GM19239 (cell line): ENCODE data around the gene DDHD1.
"Not testable (repeated sequence)": the region's sequence is repeated elsewhere in the genome, so short reads cannot be mapped to it uniquely, and the experiment has no call there.

ENCODE experiments used
- DNase-seq: peaks from one replicate; pipeline ENCODE4 v3.0.0; 2011; ENCODE audit warnings: low spot score; ENCODE audit not compliant: insufficient read length
- FAIRE-seq: peaks from 2 replicates; lab custom pipeline; 2011; peaks lifted over from hg19 to GRCh38; lab: Jason Lieb, UNC

DDHD1 gene

DNA sequence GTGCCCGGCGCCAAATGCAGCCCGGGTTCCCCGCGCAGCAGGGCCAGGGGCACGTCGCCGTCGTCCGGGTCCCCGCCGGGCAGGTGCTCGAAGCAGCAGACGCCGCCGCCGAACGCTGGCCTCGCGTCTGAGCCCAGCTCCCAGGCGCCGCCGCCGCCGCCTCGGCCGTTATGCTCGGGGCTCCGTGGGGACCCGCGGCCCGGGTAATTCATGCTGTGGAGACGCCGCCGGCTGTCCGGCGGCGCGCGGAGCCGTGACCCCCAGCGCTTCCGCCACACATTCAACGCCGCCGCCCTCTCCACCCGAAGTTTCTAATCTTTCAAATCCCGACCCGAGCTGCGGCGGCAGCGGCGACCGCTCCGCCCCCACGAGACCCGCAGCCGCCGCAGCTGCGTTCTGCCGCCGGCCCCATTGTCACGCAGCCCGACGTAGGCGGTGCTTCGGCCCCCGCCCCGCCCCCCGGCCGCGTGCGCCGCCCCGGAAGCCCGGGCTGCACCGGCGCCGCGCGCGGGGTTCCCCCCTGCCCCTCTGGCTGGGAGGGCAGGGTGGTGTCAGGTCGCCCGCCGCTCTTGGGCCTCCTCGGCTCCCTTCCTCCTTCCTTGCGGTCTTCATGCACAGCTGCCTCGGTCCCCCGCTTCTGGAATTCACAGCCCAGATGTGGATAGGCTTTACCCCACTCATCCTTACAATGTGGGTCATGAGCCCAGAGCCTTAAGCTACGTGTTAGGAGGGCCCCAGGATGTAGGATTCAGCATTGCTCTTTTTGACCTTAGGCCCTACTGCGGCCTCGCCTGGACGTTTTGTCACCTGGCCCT is at the start of gene DDHD1:
DDHD1 (minus strand) TSS at position 437 of the 815 bp plus-strand sequence; CDS start at position 212, 225 bp downstream.
- peak; percentile 80 for DNase-seq
- peak; percentile 80 for FAIRE-seq

DNA sequence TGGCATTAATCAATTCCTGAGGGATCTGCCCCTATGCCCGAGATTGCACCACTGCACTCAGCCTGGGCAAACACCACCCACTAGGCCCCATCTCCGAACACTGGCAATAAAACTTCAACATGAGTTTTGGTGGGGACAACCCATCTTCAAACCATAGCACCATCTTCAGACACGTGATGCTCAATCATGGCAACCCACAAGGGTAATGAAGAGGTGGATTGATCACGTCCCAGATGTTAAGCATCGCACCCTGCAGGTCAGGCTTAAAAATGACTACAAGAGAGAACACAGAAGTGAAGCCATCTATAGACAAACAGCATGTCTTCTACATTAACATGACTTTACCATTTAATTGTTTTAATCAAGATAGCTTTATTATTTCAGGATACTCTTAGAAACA is 42.8 kb upstream of the DDHD1 start:
- no peak for FAIRE-seq
- no peak for DNase-seq

DNA sequence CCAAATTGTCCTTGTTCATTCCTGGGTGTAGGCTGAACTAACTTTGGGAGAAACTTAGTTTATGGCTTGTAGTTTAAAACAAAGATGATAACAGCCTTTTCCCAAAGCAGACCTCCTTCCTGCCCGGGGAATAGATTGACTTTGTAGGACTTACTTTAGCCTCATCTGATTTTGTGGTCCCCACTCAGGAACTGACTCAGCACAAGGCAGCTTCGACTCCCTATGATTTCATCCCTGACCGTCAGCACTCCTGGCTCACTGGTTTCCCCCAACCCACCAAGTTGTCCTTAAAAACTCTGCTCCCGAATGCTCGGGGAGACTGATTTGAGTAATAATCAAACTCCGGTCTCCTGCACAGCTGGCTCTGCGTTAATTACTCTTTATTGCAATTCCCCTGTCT is 40.1 kb upstream of the DDHD1 start:
- FAIRE-seq: no peak
- no peak for DNase-seq

DNA sequence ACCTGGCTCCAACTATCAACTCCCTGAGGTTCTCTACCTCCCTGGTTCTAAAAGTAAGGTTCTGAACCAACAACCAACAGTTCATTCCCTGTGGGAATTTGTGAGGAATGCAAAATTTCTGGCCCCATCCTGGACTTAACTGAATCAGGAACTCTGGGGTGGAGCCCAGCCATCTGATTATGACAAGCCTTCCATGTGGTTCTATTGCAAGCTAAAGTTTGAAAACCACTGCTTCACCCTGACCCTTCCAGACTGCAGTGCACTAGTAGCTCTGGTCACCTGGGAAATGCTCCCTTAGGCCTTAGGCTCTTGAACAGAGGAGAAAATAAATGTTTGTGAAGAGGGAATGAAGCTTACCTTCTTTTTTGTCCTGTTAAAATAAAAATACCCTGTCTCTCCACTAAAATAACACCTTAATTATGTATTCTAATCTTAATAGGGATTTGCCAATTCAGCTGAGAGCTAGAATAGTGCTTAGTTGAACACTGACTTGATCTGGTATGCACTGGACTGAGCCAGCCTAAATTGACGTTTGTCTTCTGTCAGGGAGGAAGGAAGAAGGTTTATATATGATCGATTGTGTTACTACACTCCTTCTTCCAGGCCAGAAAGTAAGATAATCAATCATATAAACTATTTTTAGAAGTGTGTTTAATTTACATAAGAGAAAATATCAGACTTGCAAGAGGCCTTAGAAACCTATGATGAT is 39.1 kb upstream of the DDHD1 start:
- FAIRE-seq (peak; percentile 64), DNase-seq (no peak)

DNA sequence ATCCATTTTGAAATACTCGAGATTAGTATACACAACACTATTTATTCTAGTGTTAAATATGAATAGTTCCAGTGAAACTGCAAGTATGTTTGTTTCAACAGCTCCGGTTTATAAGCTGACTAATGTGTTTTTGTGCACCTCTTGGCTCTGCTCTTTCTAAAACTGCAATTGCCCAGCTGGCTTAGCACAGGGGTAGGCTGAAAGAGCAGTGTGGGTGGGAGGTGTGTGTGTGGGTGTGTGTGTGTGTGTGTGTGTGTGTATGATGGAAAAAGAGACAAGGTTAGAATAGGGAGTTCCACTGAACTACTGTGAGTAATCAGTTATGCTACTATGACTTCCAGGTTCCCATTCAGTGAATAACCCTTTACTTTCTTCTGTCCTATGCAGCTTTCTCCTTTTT is 37.8 kb upstream of the DDHD1 start:
- DNase-seq (no peak), FAIRE-seq (no peak)

DNA sequence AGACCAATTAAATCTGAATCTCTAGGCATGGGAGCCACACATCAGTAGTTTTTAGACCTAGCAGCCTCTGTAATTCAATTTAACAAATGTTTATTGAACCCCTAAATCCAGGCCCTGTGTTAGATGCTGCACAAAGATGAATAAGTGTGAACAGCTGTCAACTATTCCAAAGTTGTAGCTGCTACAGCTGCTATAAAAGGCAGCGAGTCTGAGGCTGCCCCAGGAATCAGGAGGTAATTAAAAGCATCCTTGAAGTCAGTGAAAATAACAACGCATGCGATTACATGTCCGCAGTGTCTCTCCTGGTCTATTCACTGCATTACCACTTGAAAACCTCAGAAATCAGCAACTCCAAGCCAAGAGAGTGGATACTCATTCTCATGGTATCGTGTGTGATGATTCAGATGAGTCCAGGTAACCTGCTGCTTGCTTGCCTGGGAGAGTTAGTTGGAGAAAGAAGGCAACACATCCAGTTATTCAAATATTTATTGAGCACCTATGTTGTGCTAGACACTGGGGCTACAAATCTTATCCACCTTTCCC is 34.9 kb upstream of the DDHD1 start:
- DNase-seq (no peak), FAIRE-seq (no peak)

DNA sequence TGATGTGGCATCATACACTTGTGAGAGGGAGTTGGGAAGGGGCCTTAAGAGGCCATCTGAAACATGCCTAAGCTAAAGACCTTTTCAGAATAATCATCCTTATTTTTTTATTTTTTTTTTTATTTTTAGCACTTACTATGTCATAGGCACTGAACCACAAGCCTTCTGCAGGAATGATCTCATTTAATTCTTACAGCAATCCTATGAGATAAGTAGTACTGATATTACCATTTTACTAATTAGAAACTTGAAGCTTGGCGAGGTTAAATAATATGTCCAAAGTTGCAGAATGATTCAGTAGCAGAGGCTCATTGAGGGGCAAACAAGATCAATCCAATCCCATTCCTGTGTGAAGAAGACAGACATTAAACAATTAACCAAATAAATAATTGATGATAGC is 33.4 kb upstream of the DDHD1 start:
- DNase-seq: no peak
- FAIRE-seq: no peak

DNA sequence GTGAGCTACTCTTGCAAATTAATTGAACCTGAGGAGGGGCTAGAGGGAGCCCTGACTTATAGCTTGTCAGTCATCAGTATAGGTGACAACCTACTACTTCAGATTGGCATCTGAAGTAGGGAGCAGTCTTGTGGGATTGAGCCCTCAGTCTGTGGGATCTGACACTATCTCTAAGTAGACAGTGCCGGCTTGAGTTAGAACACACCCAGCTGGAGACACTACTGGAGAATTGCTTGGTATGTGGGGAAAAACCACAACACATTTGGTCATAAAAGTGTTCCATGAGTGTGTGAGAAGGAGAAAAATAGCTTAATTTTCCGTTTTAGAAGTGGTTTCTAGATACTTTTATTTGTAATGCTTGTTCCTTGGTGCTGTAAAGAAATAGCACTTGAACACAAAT is 30.5 kb upstream of the DDHD1 start:
- FAIRE-seq (no peak), DNase-seq (no peak)

DNA sequence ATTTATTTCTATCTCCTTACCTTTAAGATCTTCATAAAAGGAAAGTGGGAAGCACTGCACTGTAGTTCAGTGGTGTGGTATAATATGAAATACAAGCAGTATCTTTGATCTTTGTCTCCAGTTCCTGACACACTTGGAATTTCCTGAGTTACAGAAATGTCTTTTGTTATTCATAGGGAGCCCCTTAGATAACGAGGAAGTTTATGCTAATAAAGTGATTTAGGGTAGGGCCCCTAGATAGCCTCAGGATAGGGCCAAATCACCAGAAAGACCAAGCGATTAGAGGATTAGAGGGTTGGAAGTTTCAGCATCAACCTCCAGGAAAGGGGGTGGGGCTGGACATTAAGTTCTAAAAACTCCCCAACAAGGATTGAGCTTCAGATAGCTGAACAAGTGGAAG is 29.9 kb upstream of the DDHD1 start:
- FAIRE-seq (no peak), DNase-seq (no peak)

DNA sequence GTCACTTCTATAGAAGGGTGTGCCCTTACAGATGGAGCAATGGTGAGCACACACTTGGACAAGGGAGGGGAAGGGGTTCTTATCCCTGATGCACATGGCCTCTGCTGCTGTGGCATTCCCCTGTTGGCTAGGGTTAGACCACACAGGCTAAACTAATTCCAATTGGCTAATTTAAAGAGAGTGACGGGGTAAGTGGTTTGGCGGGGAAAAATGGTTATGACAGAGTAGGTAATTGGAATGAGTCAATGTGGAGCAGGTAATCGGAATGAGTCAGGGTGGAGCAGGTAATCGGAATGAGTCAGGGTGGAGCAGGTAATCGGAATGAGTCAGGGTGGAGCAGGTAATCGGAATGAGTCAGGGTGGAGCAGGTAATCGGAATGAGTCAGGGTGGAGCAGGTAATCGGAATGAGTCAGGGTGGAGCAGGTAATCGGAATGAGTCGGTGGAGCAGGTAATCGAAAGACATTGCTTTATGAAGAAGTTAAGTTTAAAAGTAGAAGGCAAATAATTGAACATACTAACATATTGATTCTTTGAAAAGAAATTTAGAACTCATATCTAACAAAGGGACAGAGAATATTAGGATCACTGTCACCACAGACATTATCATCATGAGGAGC is 28.4 kb upstream of the DDHD1 start:
- FAIRE-seq, DNase-seq: not testable (repeated sequence)

DNA sequence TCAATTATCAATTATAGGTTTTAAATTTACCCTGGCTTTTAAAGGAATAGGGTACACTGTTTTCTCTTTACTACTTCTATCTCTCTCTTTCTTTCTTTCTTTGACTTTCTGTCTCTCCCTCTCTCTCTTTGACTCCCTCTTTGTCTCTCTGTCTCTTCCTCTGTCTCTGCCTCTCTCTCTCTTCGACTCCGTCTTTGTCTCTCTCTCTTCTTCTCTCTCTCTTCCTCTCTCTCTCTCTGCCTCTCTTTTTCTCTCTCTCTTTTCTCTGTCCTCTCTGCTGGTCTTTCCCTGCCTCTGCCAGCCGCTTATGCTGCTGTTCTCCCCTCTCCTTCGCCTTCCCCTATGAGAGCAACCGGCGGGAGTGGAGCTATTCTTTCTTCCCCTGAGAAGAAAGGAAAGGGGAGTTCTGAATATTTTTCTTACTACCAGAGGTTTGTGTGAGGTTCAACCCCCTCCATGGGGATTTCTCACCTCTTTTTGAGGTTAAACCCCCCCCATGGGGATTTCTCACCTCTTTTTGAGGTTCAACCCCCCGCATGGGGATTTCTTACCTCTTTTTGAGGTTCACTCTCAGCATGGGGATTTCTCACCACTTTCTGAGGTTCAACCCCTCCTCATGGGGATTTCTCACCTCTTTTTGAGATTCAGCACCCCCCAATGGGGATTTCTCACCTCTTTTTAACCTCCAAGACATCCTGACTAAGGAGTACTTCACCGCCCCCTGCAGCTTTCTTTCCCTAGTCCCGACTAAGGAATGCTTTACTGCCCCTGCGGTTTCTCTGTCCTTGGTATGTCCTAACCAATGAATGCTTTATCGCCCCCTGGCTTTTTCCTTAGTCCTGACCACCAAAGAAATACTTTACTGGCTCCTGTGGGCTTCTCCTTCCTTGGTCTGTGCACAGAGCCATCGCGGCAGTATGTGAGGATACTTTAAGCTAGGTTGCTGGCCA is 27.4 kb upstream of the DDHD1 start:
- FAIRE-seq: peak; percentile 33

DNA sequence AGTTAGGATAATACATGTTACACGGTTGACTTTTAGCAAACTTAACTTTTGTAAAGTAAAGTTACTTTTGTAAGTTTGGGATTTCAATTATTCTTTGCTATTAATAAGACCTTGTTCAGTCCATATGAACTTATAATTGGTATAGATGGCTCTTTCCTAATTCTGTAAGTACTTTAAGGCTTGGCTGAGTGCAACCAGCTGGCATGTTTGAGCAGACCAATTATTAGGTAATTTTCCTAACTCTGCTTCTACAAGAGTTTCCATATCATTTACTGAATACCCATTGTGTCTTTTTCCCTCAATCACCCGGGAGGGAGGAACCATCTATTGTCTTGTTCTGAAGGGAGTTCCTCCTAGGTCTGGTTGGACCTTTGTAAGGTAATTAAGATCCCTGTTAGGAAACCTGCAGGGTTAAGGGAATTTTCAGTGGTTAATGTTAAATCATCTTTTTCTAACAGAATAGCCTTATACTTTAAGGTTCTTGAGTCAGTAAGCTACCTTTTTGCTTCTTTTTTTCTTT is 26.4 kb upstream of the DDHD1 start:
- DNase-seq, FAIRE-seq: not testable (repeated sequence)

More for the DNA sequence above, 27.4 kb upstream of the DDHD1 start:
- DNase-seq: no peak

DNA sequence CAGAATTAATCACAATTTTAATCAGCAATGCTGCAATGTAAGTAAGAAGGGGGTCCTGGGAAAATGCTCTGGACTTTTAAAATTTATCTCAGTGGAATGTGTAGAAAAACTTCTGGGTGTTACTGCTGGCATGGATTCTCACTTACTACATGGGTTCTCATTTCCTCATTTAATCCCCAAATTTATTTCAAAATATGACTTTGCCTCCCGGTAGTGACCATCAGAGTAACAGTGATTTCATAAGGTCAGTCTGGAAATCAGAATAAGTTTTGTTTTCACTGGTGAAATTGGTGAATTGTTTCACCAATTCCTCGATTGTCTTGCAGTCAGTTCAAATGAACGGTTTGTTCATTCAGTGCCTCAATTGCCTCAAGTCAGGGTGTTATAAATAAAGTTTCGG is 22.3 kb upstream of the DDHD1 start:
- no peak for FAIRE-seq
- DNase-seq: no peak

DNA sequence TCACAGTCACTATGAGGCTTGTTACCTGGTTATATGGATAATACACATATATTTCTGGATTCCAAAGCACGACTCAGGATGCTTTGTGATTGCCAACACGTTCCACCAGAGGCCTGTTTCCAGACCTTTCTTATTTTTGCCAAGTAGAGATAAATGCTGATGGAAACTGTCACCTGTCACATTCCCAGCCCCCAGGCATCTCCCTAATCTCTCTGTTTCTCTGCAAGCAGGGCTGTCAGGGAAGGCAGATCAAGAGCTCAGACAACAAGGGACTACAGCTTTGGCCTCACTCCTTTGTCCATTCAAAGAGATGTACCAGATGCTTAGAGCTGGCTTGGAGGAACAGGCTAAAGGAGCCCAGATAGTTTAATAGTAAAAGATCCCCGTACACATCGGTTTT is 21.8 kb upstream of the DDHD1 start:
- FAIRE-seq: no peak
- no peak for DNase-seq

DNA sequence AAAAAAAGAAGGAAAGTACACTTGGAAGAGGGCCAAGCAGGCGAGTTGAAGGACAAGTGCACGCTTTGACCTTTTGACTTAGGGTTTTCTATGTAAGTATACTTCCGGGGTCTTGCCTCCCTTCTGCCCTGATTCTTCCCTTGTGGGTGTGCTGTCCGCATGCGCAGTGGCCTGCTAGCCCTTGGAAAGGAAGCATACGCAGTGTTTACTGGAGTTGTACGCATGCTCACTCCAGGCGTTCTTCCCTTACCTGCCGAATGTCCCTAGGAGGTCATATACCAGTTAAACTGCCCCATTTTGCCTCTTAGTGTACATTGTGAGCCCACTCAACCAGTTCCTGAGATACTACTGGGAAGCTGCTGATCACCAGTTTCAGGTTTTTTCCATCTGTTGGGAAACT is 15.7 kb upstream of the DDHD1 start:
- no peak for DNase-seq
- no peak for FAIRE-seq

DNA sequence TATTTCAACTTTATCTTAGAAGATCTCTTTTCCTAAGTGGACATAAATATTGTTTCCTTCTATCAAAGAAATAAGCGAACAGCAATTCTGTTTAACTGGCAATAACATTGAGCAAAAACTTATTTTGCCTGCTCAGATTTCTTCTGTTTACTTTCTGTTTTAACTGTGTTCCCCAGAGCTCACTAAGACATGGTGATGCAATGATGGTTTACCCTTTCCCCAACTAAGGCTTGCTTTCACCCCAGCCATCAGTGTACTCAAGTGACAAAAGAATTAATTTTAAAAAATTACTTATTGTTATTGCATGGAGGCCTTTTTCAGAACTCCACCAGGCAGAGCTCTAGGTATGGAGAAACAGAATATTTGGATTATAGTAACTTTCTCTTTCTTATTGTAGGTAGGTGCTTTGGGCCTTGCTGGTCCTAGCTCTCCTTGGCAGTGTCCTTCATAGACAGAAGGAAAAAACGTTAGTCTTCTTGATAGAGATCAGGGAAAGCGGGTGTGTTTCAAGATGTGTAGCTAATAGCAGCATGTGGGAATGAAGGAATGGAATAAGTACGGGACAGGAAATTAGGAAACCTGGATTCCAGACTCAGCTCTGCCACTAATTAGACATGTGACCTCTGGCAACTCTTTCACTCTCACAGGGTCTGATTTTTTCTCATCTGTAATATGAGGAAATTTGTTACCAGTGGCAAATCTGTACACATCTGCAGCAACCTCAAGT is 14.6 kb upstream of the DDHD1 start:
- no peak for FAIRE-seq

DNA sequence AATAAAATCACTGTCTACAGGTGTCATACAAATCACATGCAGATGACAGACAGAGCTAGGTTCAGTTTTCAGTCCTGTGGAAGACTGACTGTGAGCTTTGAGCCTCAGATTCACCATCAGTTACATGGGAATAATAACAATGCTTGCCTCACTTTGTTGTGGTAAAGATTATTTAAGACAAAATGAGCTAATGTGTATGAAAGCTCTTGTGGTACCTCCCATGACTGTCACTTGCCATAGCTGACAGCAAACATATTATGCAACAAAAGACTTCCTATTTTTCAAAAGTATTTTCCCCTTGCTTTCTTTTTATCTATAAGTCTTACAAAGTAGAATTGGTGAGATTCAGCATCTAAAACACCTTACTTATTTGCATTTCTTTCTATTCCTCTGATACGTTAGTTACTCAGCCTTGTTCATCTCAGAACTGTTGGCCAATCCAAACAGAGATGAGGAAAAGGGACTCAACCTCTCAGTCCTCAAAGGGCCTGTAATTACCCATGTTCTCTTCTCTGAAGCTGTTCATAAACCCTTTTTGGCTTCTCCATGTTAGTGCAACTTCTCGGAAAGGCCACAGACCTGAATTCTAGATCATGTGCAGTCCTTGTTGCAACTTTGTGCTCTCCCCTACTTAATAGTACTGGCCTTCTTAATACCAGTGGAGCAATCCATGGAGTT is 8.8 kb upstream of the DDHD1 start:
- DNase-seq (no peak), FAIRE-seq (peak; percentile 47)

More for the DNA sequence above, 14.6 kb upstream of the DDHD1 start:
- no peak for DNase-seq

DNA sequence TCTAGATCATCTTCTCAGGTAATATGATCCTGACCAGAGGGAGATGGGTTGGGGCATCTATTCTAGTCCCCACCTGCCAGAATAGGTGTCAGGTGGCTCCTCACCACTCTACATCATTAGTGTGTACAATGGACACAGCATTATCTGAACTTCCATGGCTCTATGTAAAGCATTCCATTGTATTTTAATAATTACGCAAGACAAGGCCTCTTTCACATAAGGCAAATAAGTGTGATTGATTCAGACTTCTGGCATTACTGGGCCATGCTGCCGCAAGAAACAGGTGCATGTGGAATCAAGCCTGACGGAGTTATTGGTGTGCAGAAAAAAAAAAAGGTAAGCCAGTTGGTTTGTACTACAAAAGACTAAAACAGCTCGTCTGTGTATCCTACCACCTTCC is 3.1 kb upstream of the DDHD1 start:
- no peak for FAIRE-seq
- DNase-seq: no peak
